Keratinocyte (primary cell): ENCODE results near the gene TSPOAP1. TPM values are rescaled to one million over a fixed set of nuclear protein-coding genes. Genes with fewer than 3 reads are reported as not detected.

Experiments
- DNase-seq: peaks from one replicate; pipeline ENCODE4 v3.0.0-alpha.2; 2011; ENCODE audit warnings: low read depth, missing footprints, low spot score
- FAIRE-seq: peaks from 2 replicates; lab custom pipeline; 2011; peaks lifted over from hg19 to GRCh38; lab: Jason Lieb, UNC
- H2AFZ ChIP-seq: 2 replicates; pipeline ENCODE4 v1.6.0; 2012; ENCODE audit warnings: low read length, control low read depth, inconsistent platforms; ENCODE audit not compliant: control insufficient read depth
- H3K27ac ChIP-seq: 2 replicates; pipeline ENCODE4 v1.5.1; 2011; ENCODE audit warnings: low read length; ENCODE audit not compliant: control insufficient read depth, insufficient read depth
- H3K27me3 ChIP-seq: 3 replicates; pipeline ENCODE4 v1.6.0; 2011; ENCODE audit warnings: low read length; ENCODE audit not compliant: control insufficient read depth, insufficient read depth; ENCODE audit errors: extremely low read depth
- H3K36me3 ChIP-seq, 2 experiments: 2 replicates in 1 of 2; 3 replicates in 1 of 2; pipeline ENCODE4 v1.5.1; 2011; ENCODE audit warnings: low read length in 2 of 2, mild to moderate bottlenecking in 1 of 2; ENCODE audit not compliant: control insufficient read depth in 2 of 2, insufficient read depth in 2 of 2; ENCODE audit errors: extremely low read depth in 1 of 2
- H3K4me1 ChIP-seq: 3 replicates; pipeline ENCODE4 v1.5.1; 2011; ENCODE audit warnings: low read length; ENCODE audit not compliant: control insufficient read depth, insufficient read depth; ENCODE audit errors: extremely low read depth
- H3K4me2 ChIP-seq: 3 replicates; pipeline ENCODE4 v1.6.0; 2011; ENCODE audit warnings: low read depth, low read length; ENCODE audit not compliant: control insufficient read depth, insufficient read depth; ENCODE audit errors: extremely low read depth
- H3K4me3 ChIP-seq, 3 experiments: fragments of 200-600 bp in 1 of 3; sonication (generic) in 1 of 3; 2 replicates in 2 of 3; 3 replicates in 1 of 3; pipeline ENCODE4 v1.5.1; 2011 to 2016; ENCODE audit warnings: low read length in 3 of 3, mild to moderate bottlenecking in 3 of 3, control low read depth in 2 of 3, inconsistent platforms in 1 of 3, low read depth in 1 of 3, mixed read lengths in 1 of 3, mixed run types in 1 of 3, moderate library complexity in 1 of 3; ENCODE audit not compliant: control insufficient read depth in 2 of 3, insufficient read depth in 2 of 3; ENCODE audit errors: extremely low read depth in 1 of 3
- H3K79me2 ChIP-seq: 2 replicates; pipeline ENCODE4 v1.6.0; 2012; ENCODE audit warnings: low read length; ENCODE audit not compliant: control insufficient read depth, insufficient read depth
- H3K9ac ChIP-seq: 3 replicates; pipeline ENCODE4 v1.6.0; 2011; ENCODE audit warnings: low read length; ENCODE audit not compliant: control insufficient read depth, insufficient read depth; ENCODE audit errors: extremely low read depth
- H3K9me1 ChIP-seq: 3 replicates; pipeline ENCODE4 v1.6.0; 2011; ENCODE audit warnings: low read length; ENCODE audit not compliant: control insufficient read depth, insufficient read depth; ENCODE audit errors: extremely low read depth
- H3K9me3 ChIP-seq: 2 replicates; pipeline ENCODE4 v1.5.1; 2012; ENCODE audit warnings: low read depth, low read length; ENCODE audit not compliant: control insufficient read depth
- H4K20me1 ChIP-seq: 3 replicates; pipeline ENCODE4 v1.6.0; 2011; ENCODE audit warnings: low read length; ENCODE audit not compliant: control insufficient read depth, insufficient read depth; ENCODE audit errors: extremely low read depth
- CTCF ChIP-seq, 3 experiments: IDR thresholded peaks in 1 of 3; conservative IDR thresholded peaks in 1 of 3; optimal IDR thresholded peaks in 1 of 3; 2 replicates in 2 of 3; 3 replicates in 1 of 3; pipeline versions ENCODE3 to v1.5.1; 2011; ENCODE audit warnings: low read length in 3 of 3, mild to moderate bottlenecking in 3 of 3, moderate library complexity in 2 of 3, control low read depth in 1 of 3, inconsistent platforms in 1 of 3; ENCODE audit not compliant: insufficient read depth in 2 of 3; ENCODE audit errors: extremely low read depth in 1 of 3
- EZH2 ChIP-seq: IDR thresholded peaks from one replicate; pipeline ENCODE4 v1.6.1; 2012; ENCODE audit warnings: inconsistent platforms, mild to moderate bottlenecking, low read length, moderate library complexity
- dilution Hi-C: fragments of 300-500 bp; cut with MboI; formaldehyde crosslinking; loops from one replicate; pipeline ENCODE4 v1.7.0; 2020; ENCODE audit warnings: low sequenced_read_pairs; ENCODE audit not compliant: extremely low pct_ligation_motif_present
- polyA plus RNA-seq, 5 experiments: library from polyadenylated mRNA; depleted of rRNA in 3 of 5; stranded (reverse) in 3 of 5; stranded (forward) in 1 of 5; unstranded in 1 of 5; fragments of >200 nt; gene quantifications; 1 replicate in 1 of 5; 2 replicates in 3 of 5; 3 replicates in 1 of 5; pipeline versions ENCODE4 v1.2.1 to v1.2.3, GENCODE V29; 2011 to 2012; ENCODE audit warnings: missing spikeins in 2 of 5, low read depth in 1 of 5, low replicate concordance in 1 of 5

TSPOAP1 gene
- polyA plus RNA-seq, 1 donor (not counting 4 experiments of a cell fraction or from before 2014, with no cell fraction given) = 0.04 TPM

- Histone ChIP-seq H3K79me2 (no peaks in the 10 kb centered on the region), H3K27ac (no peak overlapping the region), H3K4me3 (no peak overlapping the region), H3K4me1 (peaks cover 16% of the 10 kb centered on the region), H3K27me3 (no peaks in the 10 kb centered on the region), H3K9ac (no peak overlapping the region), H2AFZ (no peak overlapping the region), H4K20me1 (no peaks in the 10 kb centered on the region), H3K36me3 (peaks cover 13 to 14% of the 10 kb centered on the region in 2 experiments), H3K9me3 (no peaks in the 10 kb centered on the region), H3K4me2 (no peak overlapping the region), H3K9me1 (no peaks in the 10 kb centered on the region)
- TF ChIP-seq EZH2 = no peak
- no peak for TF ChIP-seq CTCF (optimal IDR thresholded peaks at IDR 0.05 in 1 of 3, IDR thresholded peaks at IDR 0.05 in 1 of 3, conservative IDR thresholded peaks at IDR 0.05 in 1 of 3; ENCODE audit: extremely low read depth in 1 of 3, insufficient read depth in 2 of 3, low read length in 3 of 3)
- dilution Hi-C loops = no loop called here
- DNase-seq (no peak), FAIRE-seq (no peak)
Measured at GRCh38 chr17:58340405-58340876, 11.8 kb upstream of the TSPOAP1 start.

- dilution Hi-C loops = no loop called here
- H3K9me1 ChIP-seq = no peaks in the 10 kb centered on the region
- H3K36me3 ChIP-seq = peaks cover 10% of the 10 kb centered on the region in 2 experiments
- no peaks in the 10 kb centered on the region for H4K20me1 ChIP-seq
- TF ChIP-seq CTCF (optimal IDR thresholded peaks at IDR 0.05 in 1 of 3, IDR thresholded peaks at IDR 0.05 in 1 of 3, conservative IDR thresholded peaks at IDR 0.05 in 1 of 3; ENCODE audit: extremely low read depth in 1 of 3, insufficient read depth in 2 of 3, low read length in 3 of 3) (no peak), EZH2 (no peak)
- no peak overlapping the region for H3K9ac ChIP-seq
- DNase-seq (no peak), FAIRE-seq (no peak)
- H3K4me1 ChIP-seq = peaks cover 19% of the 10 kb centered on the region
- no peak overlapping the region for H2AFZ ChIP-seq
- H3K4me3 ChIP-seq = no peak overlapping the region
- no peak overlapping the region for H3K4me2 ChIP-seq
- H3K79me2 ChIP-seq = no peaks in the 10 kb centered on the region
- H3K27me3 ChIP-seq = no peaks in the 10 kb centered on the region
- H3K9me3 ChIP-seq = no peaks in the 10 kb centered on the region
- no peak overlapping the region for H3K27ac ChIP-seq
Measured at GRCh38 chr17:58339755-58340404, 11.3 kb upstream of the TSPOAP1 start.
